HepG2 (cell line): ENCODE results near the gene RNF40. TPM values are rescaled to one million over a fixed set of nuclear protein-coding genes. Genes with fewer than 3 reads are reported as not detected.
A peak's percentile ranks its signal among the peaks of the same experiment; 100 is the strongest.

ENCODE experiments used
- AGO2 ChIP-seq: fragments of 200-400 bp; formaldehyde crosslinking; optimal IDR thresholded peaks from 2 replicates; pipeline ENCODE3; 2017; ENCODE audit warnings: mild to moderate bottlenecking, low read depth, low read length, moderate library complexity
- ARHGAP35 ChIP-seq: sonication (generic); formaldehyde crosslinking; IDR thresholded peaks from 2 replicates; pipeline ENCODE4 v1.9.0; 2022; ENCODE audit warnings: mild to moderate bottlenecking, inconsistent platforms, moderate library complexity, missing genetic modification reagents, borderline replicate concordance
- ARNTL ChIP-seq: sonication (generic); formaldehyde crosslinking; IDR thresholded peaks from 2 replicates; pipeline ENCODE4 v1.4.0; 2020; ENCODE audit warnings: mild to moderate bottlenecking, missing genetic modification reagents
- GABPA ChIP-seq, 2 experiments: IDR thresholded peaks; 2 replicates each; pipeline ENCODE4 v1.6.1; 2011 to 2016; ENCODE audit warnings: low read depth in 2 of 2, low read length in 1 of 2, missing biosample characterization in 1 of 2, missing genetic modification characterization in 1 of 2
- GFI1 ChIP-seq: sonication (generic); formaldehyde crosslinking; IDR thresholded peaks from 2 replicates; pipeline ENCODE4 v1.5.0; 2020; ENCODE audit warnings: missing genetic modification reagents, mild to moderate bottlenecking, borderline replicate concordance
- HIVEP1 ChIP-seq: sonication (generic); formaldehyde crosslinking; IDR thresholded peaks from 2 replicates; pipeline ENCODE4 v1.4.0; 2020; ENCODE audit warnings: mild to moderate bottlenecking, missing genetic modification reagents
- TMF1 ChIP-seq: sonication (generic); formaldehyde crosslinking; IDR thresholded peaks from 2 replicates; pipeline ENCODE4 v1.8.1; 2022; ENCODE audit warnings: low read depth, missing genetic modification reagents
- ZBTB7A ChIP-seq: sonication (generic); formaldehyde crosslinking; IDR thresholded peaks from 2 replicates; pipeline ENCODE4 v1.8.0; 2022; ENCODE audit warnings: mild to moderate bottlenecking, missing genetic modification reagents
- ZC3H13 ChIP-seq: sonication (generic); formaldehyde crosslinking; IDR thresholded peaks from 2 replicates; pipeline ENCODE4 v1.8.1; 2023; ENCODE audit warnings: mild to moderate bottlenecking, missing genetic modification reagents, moderate library complexity
- ZFP1 ChIP-seq: IDR thresholded peaks from 2 replicates; pipeline ENCODE4 v1.6.1; 2016
- ZFP36L1 ChIP-seq: sonication (generic); formaldehyde crosslinking; IDR thresholded peaks from 2 replicates; pipeline ENCODE4 v1.8.0; 2022; ENCODE audit warnings: mild to moderate bottlenecking, missing genetic modification reagents, moderate library complexity
- ZNF17 ChIP-seq: sonication (generic); formaldehyde crosslinking; IDR thresholded peaks from 2 replicates; pipeline ENCODE4 v1.5.0; 2020; ENCODE audit warnings: mild to moderate bottlenecking, missing genetic modification reagents
- ZNF225 ChIP-seq: sonication (generic); formaldehyde crosslinking; IDR thresholded peaks from 2 replicates; pipeline ENCODE4 v1.4.0; 2020; ENCODE audit warnings: mild to moderate bottlenecking, missing genetic modification reagents
- ZNF274 ChIP-seq: sonication (generic); formaldehyde crosslinking; IDR thresholded peaks from 2 replicates; pipeline ENCODE4 v1.5.1; 2020; ENCODE audit warnings: mild to moderate bottlenecking, missing genetic modification reagents
- ZNF557 ChIP-seq: sonication (generic); formaldehyde crosslinking; IDR thresholded peaks from 2 replicates; pipeline ENCODE4 v1.4.0; 2020; ENCODE audit warnings: missing genetic modification reagents
- polyA plus RNA-seq, 8 experiments: library from polyadenylated mRNA; depleted of rRNA in 3 of 8; stranded (reverse) in 7 of 8; unstranded in 1 of 8; fragments of >200 nt; fragmentation: Illumina TruSeq in 4 of 8; extraction: Trizol in 4 of 8; gene quantifications; 2 replicates each; pipeline versions ENCODE4 v1.2.1 to v1.2.3, GENCODE V29; 2011 to 2016; ENCODE audit warnings: low read depth in 4 of 8, missing spikeins in 1 of 8, mixed read lengths in 1 of 8; ENCODE audit not compliant: insufficient read depth in 1 of 8
- total RNA-seq, 5 experiments: library from RNA; depleted of rRNA; stranded (reverse); fragments of >200 nt; fragmentation: Illumina TruSeq; extraction: Trizol; gene quantifications; 2 replicates each; pipeline ENCODE4 v1.2.3, GENCODE V29; 2016; ENCODE audit warnings: low read depth in 1 of 5
- TF ChIP-seq, protein P1 (sequence below): IDR thresholded peaks from 2 replicates; pipeline ENCODE4 v1.6.1; 2016; ENCODE audit warnings: low read depth
- TF ChIP-seq, protein P2 (sequence below): sonication (generic); formaldehyde crosslinking; IDR thresholded peaks from 2 replicates; pipeline ENCODE4 v1.8.1; 2023; ENCODE audit warnings: mild to moderate bottlenecking, missing genetic modification reagents
- TF ChIP-seq, protein P3 (sequence below): sonication (generic); formaldehyde crosslinking; IDR thresholded peaks from 2 replicates; pipeline ENCODE4 v1.8.0; 2022; ENCODE audit warnings: missing genetic modification reagents, mild to moderate bottlenecking, inconsistent platforms, borderline replicate concordance
- TF ChIP-seq, protein P4 (sequence below): sonication (generic); formaldehyde crosslinking; conservative IDR thresholded peaks from 2 replicates; pipeline ENCODE4 v1.5.0; 2020; ENCODE audit warnings: missing genetic modification reagents
- TF ChIP-seq, protein P5 (sequence below): sonication (generic); formaldehyde crosslinking; IDR thresholded peaks from 2 replicates; pipeline ENCODE4 v1.4.0; 2020; ENCODE audit warnings: missing genetic modification reagents, borderline replicate concordance

Gene RNF40
- total and polyA plus RNA-seq, 2 of the 13 experiments (the other 11 are each of a cell fraction or from before 2014, with no cell fraction given), result 84.0 to 85.6 TPM

DNA sequence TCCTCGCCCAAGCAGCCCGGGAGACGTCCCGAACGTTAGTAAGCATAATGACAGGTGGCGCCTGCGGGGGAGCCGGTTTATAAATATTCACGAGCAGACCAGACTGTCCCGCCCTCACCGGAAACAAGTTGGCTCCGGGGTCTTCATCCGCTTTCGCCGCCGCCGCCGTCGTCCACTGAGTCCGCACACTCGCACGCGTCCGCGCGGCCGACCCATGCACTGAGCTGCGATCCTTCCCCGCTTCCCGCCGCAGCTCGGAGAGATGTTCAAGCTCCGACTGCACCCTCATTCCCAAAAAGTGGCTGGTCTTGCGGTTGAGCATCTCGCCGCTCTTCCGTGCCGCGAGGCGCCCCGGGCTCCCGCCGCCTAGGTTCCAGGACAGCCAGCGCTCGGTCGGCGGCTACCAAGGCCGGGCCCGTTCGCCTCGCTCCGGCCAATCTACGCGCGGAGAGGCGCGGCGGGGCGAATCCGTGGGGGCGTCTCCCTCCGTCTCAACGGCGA, 645 bp upstream of the RNF40 start (continued):
- TF ChIP-seq TMF1 (CRISPR knock-in tag) (peak; percentile 39; the same call in 1 of the 2 replicates), GABPA (IDR thresholded peaks at IDR 0.05; ENCODE audit: low read depth, low read length) (peak; percentile 34; the same call in 1 of the 2 replicates), GABPA (CRISPR knock-in tag; IDR thresholded peaks at IDR 0.05; ENCODE audit: low read depth) (peak; percentile 59; the same call in 1 of the 2 replicates), ZNF274 (CRISPR knock-in tag) (peak; percentile 2; the same call in 1 of the 2 replicates), ZFP1 (CRISPR knock-in tag) (no peak), ZNF17 (CRISPR knock-in tag) (peak; percentile 84; the same call in 1 of the 2 replicates), ARNTL (CRISPR knock-in tag) (no peak), HIVEP1 (CRISPR knock-in tag) (0 out of 2 replicates have a peak, but pooled peaks have one; percentile 45), ZC3H13 (CRISPR knock-in tag) (peak; percentile 86; the same call in 1 of the 2 replicates), ZBTB7A (CRISPR knock-in tag) (peak; percentile 63), ZFP36L1 (CRISPR knock-in tag) (peak; percentile 35; the same call in 1 of the 2 replicates), ARHGAP35 (CRISPR knock-in tag) (peak; percentile 72; the same call in 1 of the 2 replicates), GFI1 (CRISPR knock-in tag) (peak; percentile 34; the same call in 1 of the 2 replicates), ZNF225 (CRISPR knock-in tag) (peak; percentile 82), AGO2 (peak; percentile 80), ZNF557 (CRISPR knock-in tag) (no peak)
- TF ChIP-seq, protein P1, sequence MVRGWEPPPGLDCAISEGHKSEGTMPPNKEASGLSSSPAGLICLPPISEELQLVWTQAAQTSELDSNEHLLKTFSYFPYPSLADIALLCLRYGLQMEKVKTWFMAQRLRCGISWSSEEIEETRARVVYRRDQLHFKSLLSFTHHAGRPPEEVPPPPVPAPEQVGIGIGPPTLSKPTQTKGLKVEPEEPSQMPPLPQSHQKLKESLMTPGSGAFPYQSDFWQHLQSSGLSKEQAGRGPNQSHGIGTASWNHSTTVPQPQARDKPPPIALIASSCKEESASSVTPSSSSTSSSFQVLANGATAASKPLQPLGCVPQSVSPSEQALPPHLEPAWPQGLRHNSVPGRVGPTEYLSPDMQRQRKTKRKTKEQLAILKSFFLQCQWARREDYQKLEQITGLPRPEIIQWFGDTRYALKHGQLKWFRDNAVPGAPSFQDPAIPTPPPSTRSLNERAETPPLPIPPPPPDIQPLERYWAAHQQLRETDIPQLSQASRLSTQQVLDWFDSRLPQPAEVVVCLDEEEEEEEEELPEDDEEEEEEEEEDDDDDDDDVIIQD, result no peak
- TF ChIP-seq, protein P2, sequence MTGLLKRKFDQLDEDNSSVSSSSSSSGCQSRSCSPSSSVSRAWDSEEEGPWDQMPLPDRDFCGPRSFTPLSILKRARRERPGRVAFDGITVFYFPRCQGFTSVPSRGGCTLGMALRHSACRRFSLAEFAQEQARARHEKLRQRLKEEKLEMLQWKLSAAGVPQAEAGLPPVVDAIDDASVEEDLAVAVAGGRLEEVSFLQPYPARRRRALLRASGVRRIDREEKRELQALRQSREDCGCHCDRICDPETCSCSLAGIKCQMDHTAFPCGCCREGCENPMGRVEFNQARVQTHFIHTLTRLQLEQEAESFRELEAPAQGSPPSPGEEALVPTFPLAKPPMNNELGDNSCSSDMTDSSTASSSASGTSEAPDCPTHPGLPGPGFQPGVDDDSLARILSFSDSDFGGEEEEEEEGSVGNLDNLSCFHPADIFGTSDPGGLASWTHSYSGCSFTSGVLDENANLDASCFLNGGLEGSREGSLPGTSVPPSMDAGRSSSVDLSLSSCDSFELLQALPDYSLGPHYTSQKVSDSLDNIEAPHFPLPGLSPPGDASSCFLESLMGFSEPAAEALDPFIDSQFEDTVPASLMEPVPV (CRISPR knock-in tag), result peak; percentile 25; the same call in 1 of the 2 replicates
- TF ChIP-seq, protein P3, sequence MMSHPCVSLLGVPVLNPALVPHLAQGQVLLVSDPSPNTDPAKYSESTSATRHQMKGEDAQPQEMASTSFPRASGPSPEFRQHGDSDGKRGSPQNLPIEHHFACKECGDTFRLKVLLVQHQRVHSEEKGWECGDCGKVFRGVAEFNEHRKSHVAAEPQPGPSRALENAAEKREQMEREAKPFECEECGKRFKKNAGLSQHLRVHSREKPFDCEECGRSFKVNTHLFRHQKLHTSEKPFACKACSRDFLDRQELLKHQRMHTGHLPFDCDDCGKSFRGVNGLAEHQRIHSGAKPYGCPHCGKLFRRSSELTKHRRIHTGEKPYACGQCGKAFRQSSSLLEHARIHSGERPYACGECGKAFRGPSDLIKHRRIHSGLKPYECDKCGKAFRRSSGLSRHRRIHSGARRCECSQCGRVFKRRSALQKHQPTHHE (CRISPR knock-in tag), result peak; percentile 29; the same call in 1 of the 2 replicates
- TF ChIP-seq, protein P4, sequence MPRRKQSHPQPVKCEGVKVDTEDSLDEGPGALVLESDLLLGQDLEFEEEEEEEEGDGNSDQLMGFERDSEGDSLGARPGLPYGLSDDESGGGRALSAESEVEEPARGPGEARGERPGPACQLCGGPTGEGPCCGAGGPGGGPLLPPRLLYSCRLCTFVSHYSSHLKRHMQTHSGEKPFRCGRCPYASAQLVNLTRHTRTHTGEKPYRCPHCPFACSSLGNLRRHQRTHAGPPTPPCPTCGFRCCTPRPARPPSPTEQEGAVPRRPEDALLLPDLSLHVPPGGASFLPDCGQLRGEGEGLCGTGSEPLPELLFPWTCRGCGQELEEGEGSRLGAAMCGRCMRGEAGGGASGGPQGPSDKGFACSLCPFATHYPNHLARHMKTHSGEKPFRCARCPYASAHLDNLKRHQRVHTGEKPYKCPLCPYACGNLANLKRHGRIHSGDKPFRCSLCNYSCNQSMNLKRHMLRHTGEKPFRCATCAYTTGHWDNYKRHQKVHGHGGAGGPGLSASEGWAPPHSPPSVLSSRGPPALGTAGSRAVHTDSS (CRISPR knock-in tag), result 0 out of 2 replicates have a peak, but pooled peaks have one; percentile 32
- TF ChIP-seq, protein P5, sequence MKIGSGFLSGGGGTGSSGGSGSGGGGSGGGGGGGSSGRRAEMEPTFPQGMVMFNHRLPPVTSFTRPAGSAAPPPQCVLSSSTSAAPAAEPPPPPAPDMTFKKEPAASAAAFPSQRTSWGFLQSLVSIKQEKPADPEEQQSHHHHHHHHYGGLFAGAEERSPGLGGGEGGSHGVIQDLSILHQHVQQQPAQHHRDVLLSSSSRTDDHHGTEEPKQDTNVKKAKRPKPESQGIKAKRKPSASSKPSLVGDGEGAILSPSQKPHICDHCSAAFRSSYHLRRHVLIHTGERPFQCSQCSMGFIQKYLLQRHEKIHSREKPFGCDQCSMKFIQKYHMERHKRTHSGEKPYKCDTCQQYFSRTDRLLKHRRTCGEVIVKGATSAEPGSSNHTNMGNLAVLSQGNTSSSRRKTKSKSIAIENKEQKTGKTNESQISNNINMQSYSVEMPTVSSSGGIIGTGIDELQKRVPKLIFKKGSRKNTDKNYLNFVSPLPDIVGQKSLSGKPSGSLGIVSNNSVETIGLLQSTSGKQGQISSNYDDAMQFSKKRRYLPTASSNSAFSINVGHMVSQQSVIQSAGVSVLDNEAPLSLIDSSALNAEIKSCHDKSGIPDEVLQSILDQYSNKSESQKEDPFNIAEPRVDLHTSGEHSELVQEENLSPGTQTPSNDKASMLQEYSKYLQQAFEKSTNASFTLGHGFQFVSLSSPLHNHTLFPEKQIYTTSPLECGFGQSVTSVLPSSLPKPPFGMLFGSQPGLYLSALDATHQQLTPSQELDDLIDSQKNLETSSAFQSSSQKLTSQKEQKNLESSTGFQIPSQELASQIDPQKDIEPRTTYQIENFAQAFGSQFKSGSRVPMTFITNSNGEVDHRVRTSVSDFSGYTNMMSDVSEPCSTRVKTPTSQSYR (CRISPR knock-in tag), result no peak
